Kidney epithelial cell (primary cell): ENCODE results near the gene MRPS33. TPM values are rescaled to one million over a fixed set of nuclear protein-coding genes. Genes with fewer than 3 reads are reported as not detected.

Experiments used
- DNase-seq: peaks from one replicate; pipeline ENCODE4 v3.0.0-alpha.2; 2010; ENCODE audit warnings: low read depth
- H3K27me3 ChIP-seq: 2 replicates; pipeline ENCODE4 v1.6.0; 2011; ENCODE audit warnings: low read length; ENCODE audit not compliant: control insufficient read depth, insufficient read depth
- H3K36me3 ChIP-seq: 2 replicates; pipeline ENCODE4 v1.5.1; 2011; ENCODE audit warnings: low read length; ENCODE audit not compliant: control insufficient read depth, insufficient read depth
- H3K4me3 ChIP-seq: 2 replicates; pipeline ENCODE4 v1.5.1; 2011; ENCODE audit warnings: low read depth, mild to moderate bottlenecking, control low read depth, low read length
- total RNA-seq: library from RNA; depleted of rRNA; stranded (reverse); fragments of >200 nt; gene quantifications from 2 replicates; pipeline ENCODE4 v1.2.3, GENCODE V29; 2015
- TF ChIP-seq, protein P1 (sequence below): IDR thresholded peaks from 2 replicates; pipeline ENCODE4 v1.5.1; 2011; ENCODE audit warnings: mild to moderate bottlenecking, moderate library complexity, low read length, control low read depth, inconsistent platforms; ENCODE audit not compliant: insufficient read depth, poor library complexity, severe bottlenecking

The MRPS33 gene
- total RNA-seq, 1 donor from 2014 or later: 32.2 TPM

DNA sequence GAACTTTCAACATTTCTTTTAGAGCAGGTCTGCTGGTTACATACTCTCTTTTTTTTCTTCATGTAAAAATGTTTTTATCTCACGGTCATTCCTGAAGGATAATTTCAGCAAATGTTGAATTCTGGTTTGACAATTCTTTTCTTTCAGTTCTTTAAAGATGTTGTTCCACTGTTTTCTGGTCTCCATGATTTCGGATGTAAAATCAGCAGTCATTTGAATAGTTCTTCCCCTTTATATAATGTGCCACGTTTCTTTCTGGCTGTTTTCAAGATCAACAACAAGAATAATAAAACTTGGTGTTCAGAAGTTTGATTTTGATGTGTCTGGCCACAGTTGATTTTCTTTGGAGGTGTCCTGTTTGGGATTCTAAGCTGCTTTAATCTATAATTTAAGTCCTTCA lies 14.0 kb upstream of the MRPS33 start:
- no peak overlapping the region for H3K4me3 ChIP-seq
- H3K27me3 ChIP-seq: no peaks in the 10 kb centered on the region
- TF ChIP-seq, protein P1, sequence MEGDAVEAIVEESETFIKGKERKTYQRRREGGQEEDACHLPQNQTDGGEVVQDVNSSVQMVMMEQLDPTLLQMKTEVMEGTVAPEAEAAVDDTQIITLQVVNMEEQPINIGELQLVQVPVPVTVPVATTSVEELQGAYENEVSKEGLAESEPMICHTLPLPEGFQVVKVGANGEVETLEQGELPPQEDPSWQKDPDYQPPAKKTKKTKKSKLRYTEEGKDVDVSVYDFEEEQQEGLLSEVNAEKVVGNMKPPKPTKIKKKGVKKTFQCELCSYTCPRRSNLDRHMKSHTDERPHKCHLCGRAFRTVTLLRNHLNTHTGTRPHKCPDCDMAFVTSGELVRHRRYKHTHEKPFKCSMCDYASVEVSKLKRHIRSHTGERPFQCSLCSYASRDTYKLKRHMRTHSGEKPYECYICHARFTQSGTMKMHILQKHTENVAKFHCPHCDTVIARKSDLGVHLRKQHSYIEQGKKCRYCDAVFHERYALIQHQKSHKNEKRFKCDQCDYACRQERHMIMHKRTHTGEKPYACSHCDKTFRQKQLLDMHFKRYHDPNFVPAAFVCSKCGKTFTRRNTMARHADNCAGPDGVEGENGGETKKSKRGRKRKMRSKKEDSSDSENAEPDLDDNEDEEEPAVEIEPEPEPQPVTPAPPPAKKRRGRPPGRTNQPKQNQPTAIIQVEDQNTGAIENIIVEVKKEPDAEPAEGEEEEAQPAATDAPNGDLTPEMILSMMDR: no peak
- DNase-seq: no peak
- H3K36me3 ChIP-seq: no peaks in the 10 kb centered on the region

DNA sequence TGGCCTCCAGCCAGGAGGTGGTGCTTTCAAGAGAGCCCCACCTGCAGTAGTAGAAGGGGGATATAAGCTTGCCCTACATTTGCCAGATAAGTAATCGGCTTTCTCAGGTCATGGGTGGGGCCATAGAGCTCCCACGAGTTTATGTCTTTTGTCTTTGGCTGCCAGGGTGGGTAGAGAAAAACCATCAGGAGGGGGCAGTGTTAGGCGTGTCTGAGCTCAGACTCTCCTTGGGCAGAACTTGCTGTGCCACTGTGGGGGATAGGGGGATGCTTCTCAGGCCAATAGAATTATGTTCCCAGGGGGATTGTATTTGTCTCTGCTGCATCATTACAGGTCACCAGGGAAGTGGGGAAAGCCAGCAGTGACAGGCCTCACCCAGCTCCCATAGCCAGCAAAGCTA lies 12.3 kb upstream of the MRPS33 start:
- DNase-seq: no peak
- Histone ChIP-seq H3K36me3 (no peaks in the 10 kb centered on the region), H3K27me3 (no peaks in the 10 kb centered on the region), H3K4me3 (no peak overlapping the region)
- TF ChIP-seq, protein P1: no peak

DNA sequence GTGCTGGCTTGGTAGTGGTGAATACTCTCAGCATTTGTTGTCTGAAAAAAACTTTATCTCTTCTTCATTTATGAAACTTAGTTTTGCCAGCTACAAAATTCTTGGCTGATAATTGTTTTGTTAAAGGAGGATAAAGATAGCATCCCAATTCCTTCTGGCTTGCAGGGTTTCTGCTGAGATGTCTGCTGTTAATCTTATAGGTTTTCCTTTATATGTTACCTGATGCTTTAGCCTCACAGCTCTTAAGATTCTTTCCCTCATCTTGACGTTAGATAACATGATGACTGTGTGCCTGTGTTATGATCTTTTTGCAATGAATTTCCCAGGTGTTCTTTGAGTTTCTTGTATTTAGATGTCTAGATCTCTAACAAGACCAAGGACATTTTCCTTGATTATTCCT lies 9.9 kb upstream of the MRPS33 start:
- Histone ChIP-seq H3K36me3 (no peaks in the 10 kb centered on the region), H3K4me3 (no peak overlapping the region), H3K27me3 (no peaks in the 10 kb centered on the region)
- no peak for DNase-seq
- TF ChIP-seq, protein P1: no peak

DNA sequence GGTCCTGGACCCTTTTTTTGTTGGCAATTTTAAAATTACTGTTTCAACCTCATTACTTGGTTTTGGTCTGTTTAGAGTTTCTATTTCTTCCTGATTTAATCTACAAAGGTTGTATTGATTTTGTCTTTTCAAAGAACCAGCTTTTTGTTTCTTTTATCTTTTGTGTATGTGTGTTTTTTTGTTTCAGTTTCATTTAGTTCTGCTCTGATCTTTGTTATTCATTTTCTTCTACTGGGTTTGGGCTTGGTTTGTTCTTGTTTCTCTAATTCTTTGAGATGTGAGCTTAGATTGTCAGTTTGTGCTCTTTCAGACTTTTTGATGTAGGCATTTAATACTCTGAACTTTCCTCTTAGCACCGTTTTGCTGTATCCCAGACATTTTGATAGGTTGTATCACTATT lies 8.5 kb upstream of the MRPS33 start:
- no peak for DNase-seq
- H3K27me3 ChIP-seq: no peaks in the 10 kb centered on the region
- no peak overlapping the region for H3K4me3 ChIP-seq
- TF ChIP-seq, protein P1: no peak
- no peaks in the 10 kb centered on the region for H3K36me3 ChIP-seq

DNA sequence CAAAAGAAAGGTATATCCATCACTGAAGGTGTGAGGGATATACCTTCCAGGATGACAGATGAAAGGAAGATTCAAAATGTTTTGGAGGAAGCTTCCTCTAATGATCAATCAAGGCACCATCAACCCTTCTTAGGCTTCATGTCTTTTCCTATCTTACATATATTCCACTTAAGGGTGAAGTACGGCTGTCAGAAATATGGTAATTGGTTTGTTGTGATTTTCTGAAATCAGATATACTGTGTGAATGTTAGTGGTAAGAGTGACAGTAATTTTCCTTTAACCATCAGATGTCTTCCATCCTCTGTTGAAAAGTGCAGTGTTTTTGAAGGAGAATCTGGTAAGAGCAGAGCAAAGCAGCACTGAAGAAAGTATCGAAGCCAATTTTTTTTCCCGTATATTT lies 2.8 kb upstream of the MRPS33 start:
- Histone ChIP-seq H3K4me3 (no peak overlapping the region), H3K27me3 (no peaks in the 10 kb centered on the region), H3K36me3 (no peaks in the 10 kb centered on the region)
- TF ChIP-seq, protein P1: no peak
- no peak for DNase-seq

DNA sequence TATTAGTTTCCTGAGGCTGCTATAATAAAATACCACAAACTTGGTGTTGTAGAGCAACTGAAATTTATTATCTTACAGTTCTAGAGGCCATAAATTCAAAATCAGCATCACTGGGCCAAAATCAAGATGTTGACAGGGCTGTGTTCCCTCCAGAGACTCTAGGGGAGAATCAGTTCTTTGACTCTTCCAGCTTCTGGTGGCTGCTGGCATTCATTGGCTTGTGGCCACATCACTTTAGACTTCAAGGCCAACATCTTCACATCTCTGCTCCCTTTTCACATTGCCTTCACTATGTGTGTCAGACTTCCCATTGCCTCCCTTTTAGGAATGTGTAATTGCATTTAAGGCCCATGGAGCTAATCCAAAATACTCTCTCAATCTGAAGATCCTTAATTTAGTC lies 1.6 kb upstream of the MRPS33 start:
- Histone ChIP-seq H3K36me3 (no peaks in the 10 kb centered on the region), H3K4me3 (no peak overlapping the region), H3K27me3 (no peaks in the 10 kb centered on the region)
- no peak for DNase-seq
- TF ChIP-seq, protein P1: no peak
